NCI-H1436 (cell line): ENCODE results near the gene TSPYL4.

ENCODE experiments used
- DNase-seq: peaks from one replicate; lab custom pipeline; 2025; lab: John Stamatoyannopoulos, UW

TSPYL4 gene

GRCh38 chr6:116229287-116229913, 24.5 kb downstream of the TSPYL4 start:
- no peak for DNase-seq

GRCh38 chr6:116223355-116223754, 30.5 kb downstream of the TSPYL4 start:
- DNase-seq = no peak

- no peak for DNase-seq
Measured at GRCh38 chr6:116221911-116222310, 32.0 kb downstream of the TSPYL4 start.

- DNase-seq = no peak
Measured at GRCh38 chr6:116221067-116221466, 32.8 kb downstream of the TSPYL4 start.

GRCh38 chr6:116218866-116219265, 35.0 kb downstream of the TSPYL4 start:
- DNase-seq = no peak

GRCh38 chr6:116218172-116218633, 35.7 kb downstream of the TSPYL4 start:
- DNase-seq = no peak

GRCh38 chr6:116217069-116217468, 36.8 kb downstream of the TSPYL4 start:
- DNase-seq = peak; percentile 20

GRCh38 chr6:116215414-116215813, 38.5 kb downstream of the TSPYL4 start:
- no peak for DNase-seq

GRCh38 chr6:116214681-116215080, 39.2 kb downstream of the TSPYL4 start:
- no peak for DNase-seq

GRCh38 chr6:116210750-116211425, 43.0 kb downstream of the TSPYL4 start:
- no peak for DNase-seq

GRCh38 chr6:116210316-116210715, 43.6 kb downstream of the TSPYL4 start:
- no peak for DNase-seq

GRCh38 chr6:116208056-116208785, 45.7 kb downstream of the TSPYL4 start:
- DNase-seq = no peak

GRCh38 chr6:116206231-116206903, 47.5 kb downstream of the TSPYL4 start:
- no peak for DNase-seq

- DNase-seq = no peak
Measured at GRCh38 chr6:116205281-116205680, 48.6 kb downstream of the TSPYL4 start.

- no peak for DNase-seq
Measured at GRCh38 chr6:116201538-116201937, 52.3 kb downstream of the TSPYL4 start.

GRCh38 chr6:116200619-116201249, 53.1 kb downstream of the TSPYL4 start:
- no peak for DNase-seq
